ENCODE results near the gene ZNF37A. TPM values are rescaled to one million over a fixed set of nuclear protein-coding genes. Genes with fewer than 3 reads are reported as not detected.
"Not testable (repeated sequence)": the region's sequence is repeated elsewhere in the genome, so short reads cannot be mapped to it uniquely, and the experiment has no call there.

The ZNF37A gene
- total RNA-seq (2014; rRNA removed; shearing (Covaris generic); ENCODE audit: low replicate concordance) = 9.8 and 9.9 TPM in 2 replicates

GRCh38 chr10:38094158-38094926, at the start of gene ZNF37A:
ZNF37A (plus strand) TSS chr10:38094337; CDS start chr10:38096618, 2,281 bp downstream.
- H3K36me3 ChIP-seq = peaks cover 44% of the 10 kb centered on the region
- peaks cover 6% of the 10 kb centered on the region; the same call in 1 of the 2 replicates for H3K9me3 ChIP-seq
- peak; percentile 93 for DNase-seq
- peak within 1 kb of the TSS; percentile 84 for H3K4me3 ChIP-seq
- H3K27me3 ChIP-seq = no peaks in the 10 kb centered on the region

- H3K9me3 ChIP-seq = no peaks in the 10 kb centered on the region
- H3K36me3 ChIP-seq = peaks cover 10% of the 10 kb centered on the region
- no peak overlapping the region for H3K4me3 ChIP-seq
- no peak for DNase-seq
- H3K27me3 ChIP-seq = no peaks in the 10 kb centered on the region
These were observed 49.0 kb upstream of the ZNF37A start for GRCh38 chr10:38045129-38045528.

- H3K9me3 ChIP-seq = 0 out of 2 replicates have a peak, but pooled peaks cover 3% of the 10 kb centered on the region
- peaks cover 6% of the 10 kb centered on the region for H3K36me3 ChIP-seq
- no peak for DNase-seq
- H3K27me3 ChIP-seq = no peaks in the 10 kb centered on the region
- no peak overlapping the region for H3K4me3 ChIP-seq
These were observed 46.5 kb upstream of the ZNF37A start for GRCh38 chr10:38047666-38048065.

- no peak for DNase-seq
- H3K36me3 ChIP-seq = peaks cover 13% of the 10 kb centered on the region
- peaks cover 12% of the 10 kb centered on the region for H3K9me3 ChIP-seq
- H3K4me3 ChIP-seq = no peak overlapping the region
- H3K27me3 ChIP-seq = no peaks in the 10 kb centered on the region
These were observed 43.9 kb upstream of the ZNF37A start for GRCh38 chr10:38050212-38050611.

GRCh38 chr10:38054361-38054797, 39.8 kb upstream of the ZNF37A start:
- H3K36me3 ChIP-seq = peaks cover 36% of the 10 kb centered on the region
- H3K9me3 ChIP-seq = peaks cover 26% of the 10 kb centered on the region
- H3K27me3 ChIP-seq = no peaks in the 10 kb centered on the region
- DNase-seq = no peak
- no peak overlapping the region for H3K4me3 ChIP-seq

- H3K4me3 ChIP-seq, DNase-seq, H3K27me3 ChIP-seq: not testable (repeated sequence)
- peaks cover 26% of the 10 kb centered on the region for H3K9me3 ChIP-seq
- H3K36me3 ChIP-seq = peaks cover 36% of the 10 kb centered on the region
These were observed 38.8 kb upstream of the ZNF37A start for GRCh38 chr10:38055274-38055894.

- DNase-seq = peak; percentile 5
- H3K4me3 ChIP-seq, H3K36me3 ChIP-seq, H3K27me3 ChIP-seq, H3K9me3 ChIP-seq: not testable (repeated sequence)
These were observed 24.5 kb upstream of the ZNF37A start for GRCh38 chr10:38069663-38070062.

GRCh38 chr10:38070501-38070900, 23.6 kb upstream of the ZNF37A start:
- H3K4me3 ChIP-seq = no peak overlapping the region
- H3K36me3 ChIP-seq = no peaks in the 10 kb centered on the region
- DNase-seq = no peak
- no peaks in the 10 kb centered on the region for H3K9me3 ChIP-seq
- H3K27me3 ChIP-seq = no peaks in the 10 kb centered on the region

GRCh38 chr10:38072552-38072951, 21.6 kb upstream of the ZNF37A start:
- H3K4me3 ChIP-seq = no peak overlapping the region
- no peak for DNase-seq
- no peaks in the 10 kb centered on the region for H3K27me3 ChIP-seq
- H3K9me3 ChIP-seq = no peaks in the 10 kb centered on the region
- H3K36me3 ChIP-seq = no peaks in the 10 kb centered on the region

GRCh38 chr10:38076687-38077086, 17.4 kb upstream of the ZNF37A start:
- no peaks in the 10 kb centered on the region for H3K9me3 ChIP-seq
- no peaks in the 10 kb centered on the region for H3K36me3 ChIP-seq
- no peak for DNase-seq
- no peaks in the 10 kb centered on the region for H3K27me3 ChIP-seq
- H3K4me3 ChIP-seq = no peak overlapping the region

DNA sequence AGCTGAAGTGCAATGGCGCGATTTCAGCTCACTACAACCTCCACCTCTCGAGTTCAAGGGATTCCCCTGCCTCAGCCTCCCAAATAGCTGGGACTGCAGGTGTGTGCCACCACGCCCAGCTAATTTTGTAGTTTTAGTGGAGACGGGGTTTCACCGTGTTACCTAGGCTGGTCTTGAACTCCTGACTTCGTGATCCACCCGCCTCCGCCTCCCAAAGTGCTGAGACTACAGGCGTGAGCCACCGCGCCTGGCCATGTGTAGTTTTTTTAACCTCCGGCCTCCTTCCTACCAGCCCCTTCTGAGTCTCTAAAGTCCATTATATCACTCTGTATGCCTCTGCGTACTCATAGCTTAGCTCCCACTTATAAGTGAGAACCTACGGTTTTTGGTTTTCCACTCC, 819 bp upstream of the ZNF37A start:
- H3K36me3 ChIP-seq = peaks cover 34% of the 10 kb centered on the region
- H3K4me3 ChIP-seq, DNase-seq, H3K9me3 ChIP-seq, H3K27me3 ChIP-seq: not testable (repeated sequence)

DNA sequence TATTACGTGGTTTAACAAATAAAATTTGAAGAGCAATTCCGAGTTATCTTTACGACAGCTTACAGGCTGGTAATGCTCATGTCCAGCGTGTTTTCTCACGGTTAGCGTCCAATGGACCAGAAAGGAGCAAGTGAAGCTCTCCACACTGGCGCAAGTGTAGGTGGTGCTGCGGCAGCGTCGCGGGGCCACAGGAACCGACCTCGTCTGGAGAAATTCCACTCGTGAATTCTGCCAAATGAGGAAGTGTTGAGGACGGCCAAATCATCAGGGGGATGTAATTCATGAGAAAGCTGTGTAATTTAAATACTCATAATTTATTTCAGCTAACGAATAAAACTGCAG, 350 bp upstream of the ZNF37A start:
- DNase-seq = no peak
- H3K9me3 ChIP-seq = peaks cover 3% of the 10 kb centered on the region; the same call in 1 of the 2 replicates
- peaks cover 38% of the 10 kb centered on the region for H3K36me3 ChIP-seq
- no peaks in the 10 kb centered on the region for H3K27me3 ChIP-seq
- H3K4me3 ChIP-seq = peak overlapping the region; percentile 84

- H3K27me3 ChIP-seq = no peaks in the 10 kb centered on the region
- peak overlapping the region; percentile 84 for H3K4me3 ChIP-seq
- no peak for DNase-seq
- peaks cover 51% of the 10 kb centered on the region for H3K36me3 ChIP-seq
- peaks cover 7% of the 10 kb centered on the region for H3K9me3 ChIP-seq
These were observed 914 bp downstream of the ZNF37A start for GRCh38 chr10:38094927-38095574.

- no peak for DNase-seq
- peaks cover 86% of the 10 kb centered on the region for H3K36me3 ChIP-seq
- H3K27me3 ChIP-seq = no peaks in the 10 kb centered on the region
- no peak overlapping the region for H3K4me3 ChIP-seq
- peaks cover 44% of the 10 kb centered on the region for H3K9me3 ChIP-seq
These were observed 8.7 kb downstream of the ZNF37A start for GRCh38 chr10:38102880-38103279.

GRCh38 chr10:38103756-38104155, 9.6 kb downstream of the ZNF37A start:
- Histone ChIP-seq H3K27me3 (no peaks in the 10 kb centered on the region), H3K4me3 (no peak overlapping the region), H3K9me3 (peaks cover 53% of the 10 kb centered on the region), H3K36me3 (peaks cover 77% of the 10 kb centered on the region)
- no peak for DNase-seq

DNA sequence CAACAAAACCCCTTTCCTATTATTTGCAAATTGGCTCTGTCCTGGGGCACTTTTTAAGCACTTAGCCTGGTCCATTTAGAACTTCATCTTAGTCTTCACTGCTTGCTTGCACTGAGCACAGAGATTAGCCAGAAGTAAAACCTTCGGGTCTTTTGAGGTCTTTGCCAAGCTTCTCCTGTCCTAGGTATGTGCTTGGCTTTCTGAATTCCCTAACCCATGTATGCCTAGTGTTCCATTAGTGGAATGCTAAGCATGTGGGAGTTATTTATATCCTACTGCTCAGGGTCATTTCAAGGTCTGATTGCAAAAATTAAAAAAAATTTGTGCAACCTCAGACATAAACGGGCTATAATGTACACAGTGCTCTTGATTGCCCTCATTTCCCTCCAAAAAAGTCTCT, 18.0 kb downstream of the ZNF37A start:
- H3K36me3 ChIP-seq = peaks cover 48% of the 10 kb centered on the region
- DNase-seq = no peak
- no peaks in the 10 kb centered on the region for H3K27me3 ChIP-seq
- H3K9me3 ChIP-seq = peaks cover 69% of the 10 kb centered on the region
- no peak overlapping the region for H3K4me3 ChIP-seq

- H3K9me3 ChIP-seq = peaks cover 84% of the 10 kb centered on the region
- H3K4me3 ChIP-seq = no peak overlapping the region
- no peaks in the 10 kb centered on the region for H3K27me3 ChIP-seq
- H3K36me3 ChIP-seq = peaks cover 70% of the 10 kb centered on the region
- DNase-seq = no peak
These were observed 24.1 kb downstream of the ZNF37A start for GRCh38 chr10:38118072-38118807.
